Stimulated activated CD4-positive, alpha-beta T cell treated with anti-CD3 and anti-CD28 coated beads, Interleukin-15, amount 100 ng/mL, for 24 hours (primary cell): ENCODE data around the gene GPR84.

ENCODE experiments used
- DNase-seq: peaks from one replicate; pipeline ENCODE4 v3.0.0-alpha.2; 2020

The GPR84 gene

DNA sequence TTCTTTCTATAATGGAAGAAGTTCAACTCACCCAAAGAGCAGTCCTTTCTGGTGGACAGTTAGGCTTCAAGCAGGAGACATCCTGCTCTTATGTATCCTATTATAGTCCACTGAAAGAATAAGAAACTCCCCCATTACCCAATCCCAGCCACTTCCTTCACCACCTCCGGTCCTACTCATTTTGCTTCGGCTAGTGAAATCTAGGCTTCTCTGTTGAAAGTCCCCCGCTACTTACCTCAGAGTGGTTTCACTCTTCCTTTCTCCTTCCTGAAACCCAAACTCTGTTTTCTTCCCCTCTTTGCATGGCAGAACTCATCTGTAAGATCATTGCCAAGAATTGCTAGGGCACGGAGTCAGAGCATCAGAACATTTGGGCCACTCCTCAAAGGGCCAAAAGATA is at the start of gene GPR84:
GPR84 (minus strand) TSS at position 74 of the 400 bp plus-strand sequence. CDS start 635 bp downstream, outside the sequence.
- peak; percentile 43 for DNase-seq

DNA sequence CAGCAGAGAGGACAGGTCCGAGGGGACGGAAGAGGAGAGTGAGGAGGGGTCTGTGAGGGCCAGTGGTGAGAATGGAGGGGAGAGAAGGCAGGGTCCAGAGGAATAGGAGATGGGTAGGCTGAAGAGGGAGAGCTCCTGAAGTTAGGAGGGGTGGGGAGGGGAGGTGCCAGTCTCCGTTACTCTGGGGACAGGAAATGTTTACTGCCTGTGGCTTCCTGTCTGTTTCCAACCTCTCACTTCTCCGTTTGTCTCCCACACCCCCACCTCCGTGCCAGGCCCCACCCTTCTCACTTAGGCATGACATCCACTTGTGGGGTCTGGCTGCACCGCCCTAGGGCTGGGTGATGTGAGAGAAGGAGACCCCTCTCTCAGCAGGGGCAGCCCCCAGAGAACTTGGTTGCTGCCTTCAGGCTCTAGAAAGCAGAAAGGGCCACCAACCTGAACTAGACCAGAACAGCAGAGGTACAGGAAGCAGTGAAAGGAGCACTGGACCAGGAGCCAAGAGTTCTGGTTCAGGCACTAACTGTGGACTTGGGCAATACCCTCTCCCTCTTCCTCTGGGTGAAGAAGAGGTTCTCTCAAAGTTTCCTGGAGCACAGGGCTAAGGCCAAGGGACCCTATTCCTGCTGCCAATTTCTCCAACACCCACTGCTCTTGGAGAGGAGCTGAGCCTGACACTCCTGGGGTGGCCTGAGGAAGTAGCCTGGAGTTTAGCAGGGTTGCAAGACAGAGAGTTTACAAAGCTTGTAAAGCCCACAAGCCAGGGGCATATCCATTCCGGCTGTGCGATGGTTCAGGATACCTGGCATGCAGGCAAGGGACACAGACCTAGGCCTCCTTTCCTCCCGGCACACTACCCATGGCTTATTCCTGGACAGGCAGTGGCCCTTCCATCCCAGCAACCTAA is 49.3 kb upstream of the GPR84 start:
- DNase-seq = peak; percentile 71

DNA sequence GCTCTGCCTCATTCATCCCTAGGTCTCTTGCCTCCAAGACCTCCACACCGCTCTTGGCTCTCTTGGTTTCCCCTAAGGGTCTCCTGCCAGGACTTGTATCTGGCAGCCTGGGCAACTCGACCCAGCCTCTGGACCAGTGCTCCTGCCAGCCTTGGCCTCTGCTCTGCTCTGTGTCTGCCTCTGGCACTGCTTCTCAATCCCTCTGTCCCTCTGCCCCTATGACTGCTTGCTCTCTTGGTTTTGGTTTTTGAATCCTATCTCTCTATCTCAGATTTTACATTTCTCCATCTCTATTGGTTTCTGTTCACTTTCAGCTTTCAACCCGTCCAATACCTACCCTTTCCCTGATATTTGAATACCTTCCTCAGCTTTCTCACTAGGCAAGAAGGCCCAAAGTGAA is 48.5 kb upstream of the GPR84 start:
- no peak for DNase-seq

DNA sequence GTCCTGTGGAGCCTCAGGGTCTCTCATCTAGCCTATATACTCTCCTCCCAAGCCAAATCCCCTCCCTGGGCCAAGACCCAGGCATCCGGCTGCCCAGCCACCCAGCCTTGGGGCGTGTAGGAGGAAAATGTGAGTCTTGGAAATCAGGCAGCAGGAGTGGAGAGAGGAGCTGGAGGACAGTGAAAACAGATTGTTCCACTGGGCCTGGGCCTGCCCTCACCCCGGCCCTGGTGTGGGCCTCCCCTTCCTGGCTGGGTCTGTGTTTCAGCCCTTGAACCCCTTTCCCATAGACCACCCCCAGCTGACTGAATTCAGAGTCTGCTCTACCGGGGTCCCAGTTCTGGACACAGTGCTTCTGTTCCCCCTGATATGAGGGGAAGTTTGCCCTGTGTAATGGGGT is 48.1 kb upstream of the GPR84 start:
- no peak for DNase-seq

DNA sequence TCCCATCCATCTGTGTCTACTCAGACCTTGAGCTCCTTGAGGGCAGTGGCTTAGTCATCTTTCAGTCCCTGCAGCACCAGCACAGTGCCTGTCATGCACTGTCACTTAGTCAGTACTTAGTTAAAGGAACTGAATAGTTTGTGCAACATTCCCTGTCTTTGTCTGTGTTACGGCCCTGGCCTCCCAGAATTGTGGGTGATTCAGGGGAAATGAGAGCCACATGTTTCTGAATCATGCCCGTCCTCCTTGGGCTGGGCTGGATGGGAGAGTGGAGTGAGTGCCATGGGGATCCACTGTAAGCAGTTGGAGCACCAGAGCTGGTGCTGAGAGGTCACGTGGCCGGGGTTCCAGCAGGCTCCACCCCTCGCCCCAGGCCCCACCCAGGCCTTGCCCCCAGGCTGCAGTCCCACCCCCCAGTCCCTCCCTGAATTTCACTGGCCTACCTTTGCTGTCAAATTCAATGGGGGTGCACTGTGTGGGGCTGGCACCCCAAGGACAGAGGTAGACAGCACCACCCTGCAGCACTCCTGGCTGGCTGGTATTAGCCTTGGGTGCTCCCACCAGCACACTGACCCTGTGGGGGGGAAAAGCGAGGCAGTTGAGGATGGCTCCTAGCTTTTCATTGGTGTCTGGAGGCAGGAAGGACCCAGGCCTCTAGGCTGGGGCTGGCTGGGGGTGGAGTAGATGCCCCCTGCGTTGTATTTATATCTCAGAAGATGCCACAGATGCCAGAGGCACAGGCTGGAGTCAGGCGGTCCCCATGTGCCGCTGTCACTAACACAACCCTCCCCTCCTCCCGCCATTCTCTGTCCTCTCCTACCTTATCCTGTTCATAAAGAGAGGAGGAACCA is 47.3 kb upstream of the GPR84 start:
- peak; percentile 77 for DNase-seq

DNA sequence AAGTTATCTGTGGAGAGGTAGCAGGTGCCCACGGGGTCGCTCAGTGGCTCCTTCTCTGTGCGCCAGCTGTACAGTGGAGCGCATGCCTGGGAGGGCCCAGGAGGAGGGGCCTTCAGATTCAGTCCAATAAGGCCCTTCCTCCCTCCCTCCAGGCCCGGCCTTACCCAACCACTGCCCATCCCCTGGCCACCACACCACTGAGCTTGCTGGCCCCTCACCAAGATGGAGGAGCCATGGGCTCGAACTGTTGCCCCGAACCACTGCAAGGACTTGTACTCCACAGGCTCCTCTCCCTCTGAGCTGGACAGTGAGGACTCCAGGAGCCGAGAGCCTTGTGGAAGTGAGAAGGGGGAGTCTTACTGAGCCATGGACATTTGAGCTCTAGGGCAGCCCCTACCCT is 45.0 kb upstream of the GPR84 start:
- DNase-seq = no peak

DNA sequence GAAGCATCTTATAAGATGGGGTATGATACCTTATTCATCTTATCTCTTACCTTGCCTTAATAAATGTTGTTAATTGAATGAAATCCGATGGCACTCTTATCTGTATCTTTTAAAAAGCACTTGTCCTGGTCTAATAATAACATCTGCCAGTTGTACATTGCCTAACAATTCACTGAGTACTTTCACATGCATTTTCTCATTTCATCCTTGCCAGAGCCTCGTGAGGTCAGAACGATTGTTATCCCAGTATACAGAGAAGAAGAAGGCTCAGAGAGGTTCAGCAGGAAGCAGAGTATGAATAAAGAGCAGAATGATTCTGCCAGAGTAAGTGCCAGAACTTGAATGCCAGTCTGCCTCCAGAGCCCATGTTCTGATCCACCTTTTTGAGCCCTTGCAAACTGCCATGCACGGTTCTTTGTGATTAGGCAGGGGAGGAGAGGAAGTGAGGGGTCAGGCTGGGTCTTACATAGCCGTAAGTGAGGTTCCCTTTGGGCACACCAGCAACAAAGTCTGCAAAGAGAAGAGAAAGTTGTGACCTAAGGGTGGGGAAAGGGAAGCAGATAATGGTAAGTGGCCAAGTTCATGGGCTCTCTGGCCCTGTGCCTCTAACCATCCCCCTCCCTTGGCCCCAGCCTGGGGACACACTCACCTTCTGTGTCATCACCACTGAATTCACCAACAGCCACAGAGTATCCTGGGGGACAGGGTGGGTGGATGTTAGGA is 43.1 kb upstream of the GPR84 start:
- no peak for DNase-seq

DNA sequence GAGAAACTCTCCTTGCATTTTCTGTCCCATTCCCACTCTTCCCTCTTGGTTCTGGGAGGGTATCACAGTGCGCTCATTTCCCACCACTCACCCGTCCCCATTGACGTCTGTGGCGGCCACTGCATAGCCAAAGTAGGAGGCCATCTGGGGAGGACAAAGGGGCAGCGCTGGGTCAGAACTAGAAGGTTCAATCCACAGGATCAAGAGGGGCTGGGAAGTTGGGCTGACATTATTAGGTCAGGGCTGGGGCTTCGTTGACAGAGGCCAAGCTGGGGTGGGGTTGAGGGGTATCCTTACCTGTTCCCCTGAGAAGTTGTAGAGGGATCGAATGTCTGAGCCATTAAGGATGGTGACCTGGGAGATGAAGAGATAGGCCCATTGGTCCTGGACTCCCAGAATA is 41.3 kb upstream of the GPR84 start:
- DNase-seq = no peak

DNA sequence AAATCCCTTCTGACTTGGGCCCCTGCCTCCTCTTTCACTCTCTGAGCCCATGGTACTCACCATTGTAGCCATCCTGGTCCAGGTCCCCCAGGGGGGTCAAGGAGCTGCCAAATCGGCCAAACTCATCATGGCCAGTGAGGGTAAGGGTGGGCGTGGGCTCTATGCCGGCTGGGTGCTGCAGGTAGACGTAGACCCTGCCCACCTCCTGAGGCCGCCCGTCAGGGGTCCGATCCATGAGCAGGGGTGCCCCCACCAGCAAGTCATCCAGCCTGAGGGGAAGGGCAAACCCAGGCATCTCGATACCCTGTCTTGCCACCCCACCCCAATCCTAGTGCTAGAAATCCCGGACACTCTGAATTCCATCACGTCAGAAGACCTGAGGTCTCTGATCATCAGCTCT is 40.8 kb upstream of the GPR84 start:
- no peak for DNase-seq

DNA sequence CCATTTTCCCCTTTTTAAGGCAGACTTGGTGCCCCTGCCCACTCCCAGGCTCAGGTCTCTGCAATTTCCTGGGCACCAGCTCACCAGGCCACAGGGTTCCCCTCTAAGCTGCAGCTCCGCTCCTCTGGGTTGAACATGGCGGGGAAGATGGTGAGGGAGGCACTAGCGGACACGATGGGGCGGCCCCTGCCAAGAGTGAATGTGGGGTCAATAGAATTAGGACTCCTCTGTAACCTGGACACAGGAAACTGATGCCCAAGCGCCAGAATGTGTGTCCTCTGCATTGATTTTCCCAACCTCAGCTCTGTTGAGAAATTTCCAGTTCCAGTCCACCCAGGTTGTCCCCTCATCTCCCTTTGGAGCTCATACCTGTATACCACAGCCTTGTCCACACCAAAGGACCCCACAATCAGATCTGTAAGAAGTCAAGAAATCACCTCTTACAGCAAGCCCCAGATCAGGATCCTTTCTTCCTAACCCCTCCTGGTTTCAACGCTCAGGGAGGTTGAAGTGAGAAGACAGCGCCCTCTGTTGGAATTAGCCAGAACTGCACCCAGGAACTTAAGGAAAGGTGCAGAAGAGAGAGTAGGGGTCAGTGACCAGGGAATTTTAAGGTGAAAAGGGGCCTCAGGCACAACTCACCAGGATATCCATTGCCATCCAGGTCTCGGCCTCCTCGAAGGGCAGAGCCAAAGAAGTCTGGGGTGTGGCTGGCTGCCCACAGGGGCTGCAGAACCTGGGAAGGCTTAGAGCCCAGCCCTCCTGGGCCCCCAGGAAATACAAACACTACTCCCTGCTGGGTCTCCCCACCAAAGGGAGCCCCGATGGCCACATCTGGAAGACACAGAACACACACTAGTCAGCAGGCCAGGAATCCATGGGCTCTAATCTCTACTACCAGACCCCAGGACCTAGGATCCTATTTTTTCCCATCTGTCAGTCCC is 40.0 kb upstream of the GPR84 start:
- DNase-seq = peak; percentile 71

DNA sequence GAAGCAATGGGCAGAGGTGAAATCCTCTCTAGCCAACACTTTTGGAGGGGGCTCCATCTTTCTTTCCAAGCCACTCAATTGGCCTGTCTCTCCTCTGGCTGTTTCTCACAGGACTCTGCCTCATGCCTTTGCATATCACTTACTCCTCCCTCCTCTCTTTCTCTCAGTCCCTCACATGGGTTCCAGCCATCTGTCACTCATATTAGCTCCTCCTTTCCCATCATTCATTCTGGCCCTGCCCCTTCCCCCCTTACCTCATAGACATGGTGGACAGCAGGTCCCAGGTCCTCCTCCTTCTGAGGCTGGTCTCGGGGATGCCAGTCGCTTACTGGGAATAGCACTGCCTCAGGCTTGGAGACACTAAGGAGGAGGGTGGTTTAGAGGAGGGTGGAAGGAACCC is 36.8 kb upstream of the GPR84 start:
- no peak for DNase-seq

DNA sequence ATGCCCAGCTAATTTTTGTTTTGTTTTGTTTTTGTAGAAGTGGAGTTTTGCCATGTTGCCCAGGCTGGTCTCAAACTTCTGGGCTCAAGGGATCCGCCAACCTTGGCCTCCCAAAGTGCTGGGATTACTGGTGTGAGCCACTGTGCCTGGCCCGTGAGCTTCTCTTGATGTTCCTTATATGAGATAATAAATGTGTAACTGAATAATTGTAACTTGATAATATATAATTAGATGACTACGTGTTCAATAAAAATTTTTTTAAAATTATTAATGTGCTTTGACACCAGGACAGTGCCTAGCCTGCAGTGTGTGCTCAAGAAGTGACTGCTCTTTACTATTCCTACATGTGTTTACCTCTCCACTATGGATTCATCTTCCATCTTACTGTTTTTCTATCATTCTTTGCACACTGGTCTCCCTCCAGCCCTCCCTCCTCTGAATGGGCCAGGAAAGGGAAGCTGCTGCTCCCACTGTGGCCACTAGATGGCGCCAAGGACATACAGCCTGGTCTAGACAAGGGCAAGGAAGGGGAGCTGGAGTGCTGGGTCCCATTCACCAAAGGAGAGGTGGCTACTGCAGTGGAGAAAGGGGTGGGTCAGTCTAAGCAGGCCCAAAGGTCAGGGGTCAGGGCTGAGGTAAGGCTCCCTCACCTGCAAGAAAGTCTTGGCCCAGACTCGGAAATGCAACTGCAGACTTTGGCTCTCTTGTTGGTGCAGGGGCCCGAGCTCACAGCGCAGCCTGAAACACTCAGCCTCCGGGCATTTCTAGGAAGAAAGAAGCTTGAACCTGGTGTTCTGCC is 34.9 kb upstream of the GPR84 start:
- peak; percentile 88 for DNase-seq

DNA sequence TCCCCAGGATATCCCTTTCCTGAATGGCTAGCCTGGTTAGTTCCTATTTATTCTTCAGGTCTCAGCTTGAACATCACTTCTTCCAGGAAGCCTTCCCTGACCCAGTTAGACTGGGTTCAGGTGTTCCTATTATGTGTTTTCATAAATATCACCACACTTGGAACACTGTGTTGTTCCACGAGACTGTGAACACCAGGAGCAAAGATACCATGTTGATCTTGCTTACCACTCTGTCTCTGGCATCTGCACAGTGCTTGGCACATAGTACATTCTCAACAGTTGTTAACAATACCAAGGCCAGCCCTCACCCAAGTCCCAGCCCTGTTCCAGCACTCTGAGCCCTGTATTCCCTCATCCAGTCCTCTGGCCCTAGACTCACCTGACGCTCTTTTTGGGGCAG is 33.9 kb upstream of the GPR84 start:
- no peak for DNase-seq

DNA sequence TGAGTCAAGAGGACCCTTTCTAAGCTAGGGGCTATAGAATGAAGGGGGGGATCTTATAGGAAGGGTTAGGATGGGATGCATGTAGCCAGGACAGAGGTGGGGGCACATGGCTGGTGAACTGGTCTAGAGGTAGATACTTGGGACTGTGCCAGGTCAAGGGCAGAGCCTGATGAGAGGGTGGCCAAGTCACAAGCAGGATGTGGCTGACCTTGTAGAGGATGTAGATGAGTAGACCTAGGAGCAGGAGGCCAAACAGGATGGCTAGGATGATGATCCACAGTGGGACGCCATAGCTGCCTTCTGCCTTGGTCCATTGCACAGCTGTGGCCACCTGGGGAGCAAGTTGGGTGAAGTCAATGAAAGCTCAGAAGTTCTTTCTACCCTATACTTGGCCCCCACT is 32.9 kb upstream of the GPR84 start:
- DNase-seq = no peak

DNA sequence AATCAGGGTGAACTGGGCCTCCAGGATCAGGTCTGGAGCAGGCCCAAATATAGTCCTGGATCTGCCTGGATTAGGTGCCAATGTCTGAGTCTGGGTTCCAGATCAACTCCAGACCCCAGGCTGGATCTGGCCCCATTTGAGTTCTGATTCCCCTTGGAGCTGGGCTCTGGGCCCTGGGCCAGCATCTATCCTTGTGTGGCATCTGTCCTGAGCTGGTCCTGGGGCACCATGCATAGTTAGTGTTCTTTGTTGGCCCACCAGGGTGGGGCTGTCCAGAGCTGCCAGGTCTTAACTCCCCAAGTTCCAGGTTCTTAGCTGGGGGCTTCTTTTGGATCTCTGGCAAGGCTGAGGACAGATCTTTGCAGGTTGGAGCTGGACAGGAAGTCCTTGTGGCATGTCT is 31.3 kb upstream of the GPR84 start:
- DNase-seq = no peak

DNA sequence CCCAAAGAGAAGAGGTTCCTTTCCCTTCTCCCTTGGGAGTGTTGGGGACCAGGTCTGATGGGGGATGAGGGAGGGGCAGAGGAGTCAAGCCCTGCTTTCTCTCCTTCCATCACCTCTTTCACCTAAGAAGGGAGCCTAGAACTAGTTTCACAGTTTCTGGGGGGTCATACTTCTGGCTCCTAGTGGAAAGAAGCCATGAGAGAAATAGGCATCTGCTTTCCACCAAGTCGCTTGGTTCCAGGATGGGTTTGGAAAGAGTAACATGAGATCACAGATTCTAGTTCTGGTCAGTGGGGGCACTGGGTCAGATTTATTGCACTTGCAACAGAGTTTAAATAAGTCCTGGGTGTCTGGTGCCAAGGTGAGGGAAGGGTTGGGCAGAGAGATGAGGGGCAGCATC is 30.7 kb upstream of the GPR84 start:
- DNase-seq = no peak

DNA sequence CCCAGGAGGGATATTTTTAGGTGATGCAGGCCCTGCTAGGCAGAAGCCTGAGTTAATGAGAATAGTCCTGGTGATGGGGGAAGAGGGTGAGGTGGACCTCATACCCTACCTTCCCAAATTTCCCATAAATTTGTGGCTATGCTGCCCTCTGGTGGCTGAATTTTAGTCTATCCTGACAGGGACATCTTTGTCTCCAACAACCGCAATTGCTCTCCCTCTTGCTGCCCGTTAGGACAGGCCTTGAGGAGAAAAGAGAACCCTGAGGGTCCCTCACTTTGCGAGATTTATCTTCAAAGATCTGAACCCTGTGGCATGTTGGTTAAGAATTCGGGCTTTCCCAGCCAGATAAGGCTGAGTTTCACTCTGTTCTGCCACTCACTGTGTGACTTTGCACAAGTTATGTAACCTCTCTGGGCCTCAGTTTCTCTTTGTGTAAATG is 30.0 kb upstream of the GPR84 start:
- peak; percentile 64 for DNase-seq

DNA sequence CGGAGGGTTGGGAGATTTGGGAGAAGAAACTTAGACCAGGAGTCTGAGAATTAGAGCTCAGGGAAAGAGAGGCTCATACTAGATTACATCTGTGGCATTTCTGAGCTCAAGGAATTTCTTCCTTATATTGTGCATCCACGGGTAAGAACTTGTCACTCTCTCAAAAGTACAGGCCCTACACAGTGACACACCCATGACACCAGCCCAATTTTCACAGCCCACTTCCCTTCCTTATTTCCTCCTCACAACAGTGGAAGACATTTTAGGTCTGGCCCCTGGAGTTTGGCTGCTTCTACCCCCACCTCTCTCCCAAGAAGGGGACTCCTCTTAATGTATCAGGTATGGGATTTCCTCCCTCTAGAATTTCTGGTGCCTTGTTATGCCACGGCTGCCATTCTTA is 29.5 kb upstream of the GPR84 start:
- DNase-seq = no peak

DNA sequence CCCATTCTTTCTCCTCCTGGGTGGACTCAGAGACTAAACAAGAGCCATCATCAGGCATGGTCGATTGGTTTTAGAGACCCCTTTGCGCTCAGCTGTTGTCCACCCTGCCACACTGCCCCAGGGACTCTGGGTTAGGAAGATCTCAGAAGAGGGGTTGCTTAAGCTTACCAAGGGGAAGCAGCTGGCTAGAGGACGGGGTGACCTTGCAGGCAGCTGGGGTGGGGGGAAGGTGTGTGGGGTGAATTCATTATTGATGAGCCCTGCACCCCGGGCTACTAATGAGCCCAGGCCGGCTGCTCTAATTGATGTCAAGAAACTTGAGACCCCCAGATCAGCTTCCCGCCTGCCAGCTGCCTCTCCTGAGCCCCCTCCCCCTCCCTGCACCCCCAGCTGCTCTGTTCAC is 28.9 kb upstream of the GPR84 start:
- no peak for DNase-seq

DNA sequence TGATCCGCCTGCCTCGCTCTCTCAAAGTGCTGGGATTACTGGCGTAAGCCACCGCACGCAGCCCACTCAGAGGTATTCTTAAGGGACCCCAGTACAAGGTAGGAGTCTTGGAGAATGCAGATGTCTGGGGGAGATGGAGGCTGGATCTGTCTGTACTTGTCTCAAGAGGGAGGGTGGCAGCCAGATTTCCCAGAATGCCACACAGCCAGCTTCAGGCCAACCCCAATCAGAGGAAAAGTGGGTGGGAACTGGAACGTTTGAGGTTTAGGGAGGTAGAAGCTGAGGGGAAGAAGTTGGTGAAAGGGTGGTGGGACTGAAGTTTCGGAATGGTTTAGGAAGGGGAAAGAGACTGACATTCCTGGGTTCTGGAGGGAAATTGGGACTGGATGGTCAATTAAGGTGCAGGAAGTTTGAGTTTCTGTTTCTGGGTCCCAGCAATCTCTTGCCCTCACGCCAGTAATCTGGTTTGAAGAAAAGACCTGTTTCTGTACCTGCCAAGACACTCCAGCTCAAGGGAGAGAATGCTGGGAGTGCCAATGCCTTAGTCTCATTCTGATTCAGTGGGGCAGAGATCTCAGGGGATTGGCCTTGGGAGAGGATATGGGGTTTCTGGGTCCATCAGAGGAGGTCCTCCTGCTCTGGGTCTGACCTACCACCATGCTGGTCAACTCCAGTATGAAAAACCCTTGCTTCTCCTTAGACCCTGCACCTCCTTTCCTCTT is 28.4 kb upstream of the GPR84 start:
- no peak for DNase-seq
